Measurements from ENCODE around the gene OSBPL5.

Gene OSBPL5

GRCh38 chr11:3106736-3107524 lies 58.2 kb downstream of the OSBPL5 start:
- H2AFZ ChIP-seq (ENCODE audit: low read length): no peak overlapping the region
- H3K27me3 ChIP-seq (ENCODE audit: insufficient read depth, low read length, poor library complexity, severe bottlenecking): no peaks in the 10 kb centered on the region
- H3K4me1 ChIP-seq (ENCODE audit: insufficient read depth, low read length, poor library complexity, severe bottlenecking): peaks cover 4% of the 10 kb centered on the region
- no peaks in the 10 kb centered on the region for H3K9me3 ChIP-seq (ENCODE audit: insufficient read depth, low read depth, low read length)
- H3K4me3 ChIP-seq (ENCODE audit: low read length, poor library complexity, severe bottlenecking): no peak overlapping the region
- no peak overlapping the region for H3K9ac ChIP-seq (ENCODE audit: low read depth, low read length, poor library complexity, severe bottlenecking)
- TF ChIP-seq CTCF (conservative IDR thresholded peaks at IDR 0.05; ENCODE audit: low read length) (no peak), EZH2phosphoT487 (IDR thresholded peaks at IDR 0.05; ENCODE audit: borderline replicate concordance) (no peak)
- no peaks in the 10 kb centered on the region for H3K79me2 ChIP-seq (ENCODE audit: insufficient read depth, low read length)
- no peaks in the 10 kb centered on the region for H3F3A ChIP-seq (ENCODE audit: low read depth)
- no peak overlapping the region for H3K4me2 ChIP-seq (ENCODE audit: low read depth, low read length, poor library complexity, severe bottlenecking)
- H3K36me3 ChIP-seq (ENCODE audit: insufficient read depth, low read length): no peaks in the 10 kb centered on the region; the same call in 1 of the 2 replicates
- no peaks in the 10 kb centered on the region for H3K9me2 ChIP-seq (replicated peaks; ENCODE audit: low read depth, low read length)
- no peaks in the 10 kb centered on the region for H4K20me1 ChIP-seq (ENCODE audit: insufficient read depth, low read length, poor library complexity, severe bottlenecking)

- TF ChIP-seq EZH2phosphoT487 (IDR thresholded peaks at IDR 0.05; ENCODE audit: borderline replicate concordance) (no peak), CTCF (conservative IDR thresholded peaks at IDR 0.05; ENCODE audit: low read length) (no peak)
- H2AFZ ChIP-seq (ENCODE audit: low read length): no peak overlapping the region
- H3K27me3 ChIP-seq (ENCODE audit: insufficient read depth, low read length, poor library complexity, severe bottlenecking): no peaks in the 10 kb centered on the region
- H3K9me2 ChIP-seq (replicated peaks; ENCODE audit: low read depth, low read length): no peaks in the 10 kb centered on the region
- H4K20me1 ChIP-seq (ENCODE audit: insufficient read depth, low read length, poor library complexity, severe bottlenecking): no peaks in the 10 kb centered on the region
- H3K4me3 ChIP-seq (ENCODE audit: low read length, poor library complexity, severe bottlenecking): no peak overlapping the region
- H3K36me3 ChIP-seq (ENCODE audit: insufficient read depth, low read length): no peaks in the 10 kb centered on the region; the same call in 1 of the 2 replicates
- peaks cover 3% of the 10 kb centered on the region for H3K4me1 ChIP-seq (ENCODE audit: insufficient read depth, low read length, poor library complexity, severe bottlenecking)
- H3K9ac ChIP-seq (ENCODE audit: low read depth, low read length, poor library complexity, severe bottlenecking): no peak overlapping the region
- H3K4me2 ChIP-seq (ENCODE audit: low read depth, low read length, poor library complexity, severe bottlenecking): no peak overlapping the region
- H3K79me2 ChIP-seq (ENCODE audit: insufficient read depth, low read length): no peaks in the 10 kb centered on the region
- H3F3A ChIP-seq (ENCODE audit: low read depth): no peaks in the 10 kb centered on the region
- no peaks in the 10 kb centered on the region for H3K9me3 ChIP-seq (ENCODE audit: insufficient read depth, low read depth, low read length)
Measured at GRCh38 chr11:3105791-3106735, 59.0 kb downstream of the OSBPL5 start.

- Histone ChIP-seq H3K4me2 (ENCODE audit: low read depth, low read length, poor library complexity, severe bottlenecking) (no peak overlapping the region), H4K20me1 (ENCODE audit: insufficient read depth, low read length, poor library complexity, severe bottlenecking) (no peaks in the 10 kb centered on the region), H3K9ac (ENCODE audit: low read depth, low read length, poor library complexity, severe bottlenecking) (no peak overlapping the region), H3K4me1 (ENCODE audit: insufficient read depth, low read length, poor library complexity, severe bottlenecking) (no peaks in the 10 kb centered on the region), H3F3A (ENCODE audit: low read depth) (no peaks in the 10 kb centered on the region), H3K79me2 (ENCODE audit: insufficient read depth, low read length) (no peaks in the 10 kb centered on the region), H3K4me3 (ENCODE audit: low read length, poor library complexity, severe bottlenecking) (no peak overlapping the region), H3K9me2 (replicated peaks; ENCODE audit: low read depth, low read length) (no peaks in the 10 kb centered on the region), H3K9me3 (ENCODE audit: insufficient read depth, low read depth, low read length) (no peaks in the 10 kb centered on the region), H2AFZ (ENCODE audit: low read length) (no peak overlapping the region), H3K27me3 (ENCODE audit: insufficient read depth, low read length, poor library complexity, severe bottlenecking) (no peaks in the 10 kb centered on the region), H3K36me3 (ENCODE audit: insufficient read depth, low read length) (no peaks in the 10 kb centered on the region; the same call in 1 of the 2 replicates)
- no peak for TF ChIP-seq EZH2phosphoT487 (IDR thresholded peaks at IDR 0.05; ENCODE audit: borderline replicate concordance)
Measured at GRCh38 chr11:3104961-3105790, 59.9 kb downstream of the OSBPL5 start.

All from Loucy (cell line).